Measurements from ENCODE around the gene PLIN4.

PLIN4 gene

GRCh38 chr19:4505570-4506448 is 12.5 kb downstream of the PLIN4 start:
- no peak for DNase-seq

- DNase-seq: no peak
These were observed 13.3 kb downstream of the PLIN4 start for GRCh38 chr19:4504891-4505569.

GRCh38 chr19:4504297-4504701 is 14.0 kb downstream of the PLIN4 start:
- DNase-seq: no peak

DNA sequence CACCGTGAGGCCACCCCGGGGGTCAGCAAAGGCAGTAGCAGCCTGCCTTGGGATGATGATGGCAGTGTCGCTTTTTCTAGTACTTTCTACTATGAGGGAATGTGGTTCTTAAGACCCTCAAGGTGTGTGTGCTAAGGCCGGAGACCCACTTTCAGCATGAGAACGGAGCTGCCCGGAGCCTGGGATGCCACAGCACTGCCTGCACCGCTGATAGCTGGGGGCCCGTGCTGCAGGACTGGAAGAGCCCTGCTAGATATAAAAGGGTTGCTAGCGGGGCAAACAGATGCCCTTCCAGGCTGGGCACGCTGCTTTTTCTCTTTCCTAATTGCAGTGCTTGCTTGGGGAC is 14.5 kb downstream of the PLIN4 start:
- DNase-seq: no peak

- DNase-seq: no peak
These were observed 15.0 kb downstream of the PLIN4 start for GRCh38 chr19:4503132-4503824.

DNA sequence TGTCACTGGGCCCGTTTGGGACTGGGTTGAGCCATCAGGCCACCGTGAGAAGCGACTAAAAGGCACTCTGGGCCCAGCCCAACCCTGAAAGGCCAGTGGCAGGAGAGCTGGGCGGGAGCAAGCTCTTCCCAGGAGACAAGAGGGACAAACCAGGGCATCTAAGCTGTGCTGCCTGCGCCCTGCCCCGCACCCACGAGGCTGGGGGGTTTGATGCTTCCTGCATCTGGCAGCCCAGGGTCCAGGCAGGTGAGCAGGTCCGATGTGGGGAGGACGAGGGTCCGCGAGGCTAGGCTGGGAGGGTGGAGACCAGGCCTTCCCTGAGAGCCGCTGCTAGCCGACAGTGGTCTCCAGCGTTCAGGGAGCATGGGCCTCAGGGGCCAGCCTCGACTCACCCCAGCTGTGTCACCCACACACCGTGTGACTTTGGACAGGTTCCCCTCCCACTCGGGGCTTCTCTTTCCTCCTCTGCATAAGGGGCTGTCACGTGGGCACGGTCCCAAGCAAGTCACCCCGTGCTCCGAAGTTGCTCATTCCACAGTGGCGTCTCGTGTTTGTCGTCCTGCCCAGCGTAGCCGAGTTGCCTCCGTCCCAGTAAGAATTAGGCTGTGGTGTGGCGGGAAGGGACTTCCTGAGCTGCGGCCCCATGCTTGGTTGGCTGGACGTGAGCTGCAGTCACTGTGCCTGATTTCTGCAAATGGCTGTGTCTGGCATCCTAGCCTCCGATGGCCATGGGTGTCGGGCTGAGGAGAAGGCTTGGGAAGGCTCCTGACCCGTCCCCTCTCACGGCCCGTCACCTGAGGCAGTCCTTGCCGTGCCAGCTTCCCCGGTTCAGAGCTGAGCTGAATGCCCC is 15.8 kb downstream of the PLIN4 start:
- DNase-seq: no peak

GRCh38 chr19:4501691-4502090 is 16.6 kb downstream of the PLIN4 start:
- DNase-seq: no peak

DNA sequence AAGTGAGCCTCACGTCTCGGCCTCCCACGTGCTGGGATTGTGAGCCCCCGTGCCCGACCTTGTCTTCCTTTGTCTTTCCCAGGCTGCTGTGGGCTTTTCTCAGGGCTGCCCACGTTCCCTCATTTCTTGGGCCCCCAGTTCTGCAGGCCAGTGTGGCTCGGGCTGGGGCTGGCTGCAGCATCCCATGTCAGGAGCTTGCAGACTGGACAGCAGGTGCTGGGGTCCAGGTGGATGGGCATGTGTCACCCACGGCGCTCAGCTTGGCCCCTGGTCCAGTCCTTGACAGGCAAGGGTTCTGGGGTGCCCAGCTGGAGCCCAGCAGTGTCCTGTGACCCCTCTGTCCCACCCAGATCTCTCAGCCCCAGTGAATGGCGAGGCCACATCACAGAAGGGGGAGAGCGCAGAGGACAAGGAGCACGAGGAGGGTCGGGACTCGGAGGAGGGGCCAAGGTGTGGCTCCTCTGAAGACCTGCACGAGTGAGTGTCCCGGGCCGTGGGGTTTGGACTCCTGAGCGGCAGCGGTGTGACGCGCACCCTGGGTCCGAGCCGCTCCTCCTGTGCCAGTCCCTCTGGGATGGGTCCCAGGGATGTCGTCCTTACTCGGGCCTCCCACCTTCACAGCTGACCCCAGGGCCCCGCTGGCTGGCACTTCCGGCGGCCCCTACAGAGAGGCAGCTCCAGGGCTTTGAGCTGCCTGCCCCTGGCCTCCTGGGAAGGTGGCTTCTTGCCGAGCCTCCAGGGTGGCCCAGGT is 17.3 kb downstream of the PLIN4 start:
- no peak for DNase-seq

DNA sequence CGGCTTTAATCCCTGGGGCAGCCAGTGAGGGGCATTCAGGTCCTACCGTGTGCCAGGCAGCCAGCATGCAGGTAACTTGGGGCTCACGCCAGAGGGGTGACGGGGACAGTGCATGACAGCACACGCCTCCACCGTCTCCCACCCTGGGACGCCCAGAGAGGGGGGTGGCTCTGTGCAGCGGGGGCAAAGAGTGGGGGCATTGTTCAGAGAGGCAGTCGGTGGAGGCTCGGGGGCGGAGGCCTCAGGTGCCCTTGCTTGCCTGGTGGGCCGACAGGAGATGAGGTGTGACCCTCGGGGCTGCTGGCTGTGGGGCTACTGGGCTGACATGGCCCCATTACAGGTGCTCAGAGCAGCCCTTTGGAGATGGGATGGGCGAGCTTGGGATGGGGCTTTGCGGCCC is 18.4 kb downstream of the PLIN4 start:
- no peak for DNase-seq

DNA sequence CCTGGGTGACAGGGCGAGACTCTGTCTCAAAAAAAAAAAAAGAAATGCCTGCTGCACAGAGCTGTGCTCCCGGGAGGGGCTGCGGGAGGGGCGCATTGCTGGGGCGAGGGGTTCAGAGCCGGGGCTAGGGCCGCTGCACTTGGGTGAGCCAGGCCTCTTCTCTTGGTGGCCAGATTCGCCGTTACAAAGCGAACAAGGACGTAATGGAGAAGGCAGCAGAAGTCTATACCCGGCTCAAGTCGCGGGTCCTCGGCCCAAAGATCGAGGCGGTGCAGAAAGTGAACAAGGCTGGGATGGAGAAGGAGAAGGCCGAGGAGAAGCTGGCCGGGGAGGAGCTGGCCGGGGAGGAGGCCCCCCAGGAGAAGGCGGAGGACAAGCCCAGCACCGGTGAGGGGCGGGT is 19.0 kb downstream of the PLIN4 start:
- DNase-seq: no peak

DNA sequence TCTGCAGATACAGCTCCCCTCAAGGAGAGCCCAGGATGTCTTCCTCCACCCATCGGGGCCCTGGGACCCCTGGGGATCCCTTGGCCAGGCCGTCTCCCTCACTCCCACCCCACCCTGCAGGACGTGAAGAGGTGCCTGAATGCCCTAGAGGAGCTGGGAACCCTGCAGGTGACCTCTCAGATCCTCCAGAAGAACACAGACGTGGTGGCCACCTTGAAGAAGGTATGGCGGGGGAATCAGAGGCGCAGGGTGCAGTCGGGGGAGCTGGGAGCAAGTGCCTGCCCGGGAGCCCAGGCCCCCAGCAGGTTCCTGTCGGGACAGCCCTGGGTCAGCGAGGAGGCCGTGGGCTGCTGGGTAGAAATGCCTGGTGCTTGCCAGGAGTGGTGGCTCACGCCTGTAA is 19.6 kb downstream of the PLIN4 start:
- no peak for DNase-seq

GRCh38 chr19:4497770-4498389 is 20.4 kb downstream of the PLIN4 start:
- DNase-seq: no peak

DNA sequence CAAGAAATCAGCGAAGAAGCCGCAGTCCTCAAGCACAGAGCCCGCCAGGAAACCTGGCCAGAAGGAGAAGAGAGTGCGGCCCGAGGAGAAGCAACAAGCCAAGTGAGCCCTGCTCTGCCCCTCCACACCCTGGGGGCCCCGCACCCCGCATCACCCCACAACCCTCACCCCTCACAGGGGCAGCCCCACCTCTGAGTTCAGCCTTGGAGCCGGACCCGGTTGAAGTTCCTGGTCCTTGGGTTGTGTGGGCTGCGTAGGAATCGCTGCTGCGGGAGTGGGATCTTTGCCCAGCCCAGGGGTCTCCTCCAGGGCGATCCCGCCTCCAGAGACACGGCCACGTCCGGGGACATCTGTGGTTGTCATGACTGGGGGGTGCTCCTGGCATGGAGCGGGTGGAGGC is 22.0 kb downstream of the PLIN4 start:
- DNase-seq: no peak

- no peak for DNase-seq
These were observed 22.8 kb downstream of the PLIN4 start for GRCh38 chr19:4495471-4495870.

- DNase-seq: no peak
These were observed 23.6 kb downstream of the PLIN4 start for GRCh38 chr19:4494691-4495064.

- DNase-seq: no peak
These were observed 24.2 kb downstream of the PLIN4 start for GRCh38 chr19:4493929-4494690.

DNA sequence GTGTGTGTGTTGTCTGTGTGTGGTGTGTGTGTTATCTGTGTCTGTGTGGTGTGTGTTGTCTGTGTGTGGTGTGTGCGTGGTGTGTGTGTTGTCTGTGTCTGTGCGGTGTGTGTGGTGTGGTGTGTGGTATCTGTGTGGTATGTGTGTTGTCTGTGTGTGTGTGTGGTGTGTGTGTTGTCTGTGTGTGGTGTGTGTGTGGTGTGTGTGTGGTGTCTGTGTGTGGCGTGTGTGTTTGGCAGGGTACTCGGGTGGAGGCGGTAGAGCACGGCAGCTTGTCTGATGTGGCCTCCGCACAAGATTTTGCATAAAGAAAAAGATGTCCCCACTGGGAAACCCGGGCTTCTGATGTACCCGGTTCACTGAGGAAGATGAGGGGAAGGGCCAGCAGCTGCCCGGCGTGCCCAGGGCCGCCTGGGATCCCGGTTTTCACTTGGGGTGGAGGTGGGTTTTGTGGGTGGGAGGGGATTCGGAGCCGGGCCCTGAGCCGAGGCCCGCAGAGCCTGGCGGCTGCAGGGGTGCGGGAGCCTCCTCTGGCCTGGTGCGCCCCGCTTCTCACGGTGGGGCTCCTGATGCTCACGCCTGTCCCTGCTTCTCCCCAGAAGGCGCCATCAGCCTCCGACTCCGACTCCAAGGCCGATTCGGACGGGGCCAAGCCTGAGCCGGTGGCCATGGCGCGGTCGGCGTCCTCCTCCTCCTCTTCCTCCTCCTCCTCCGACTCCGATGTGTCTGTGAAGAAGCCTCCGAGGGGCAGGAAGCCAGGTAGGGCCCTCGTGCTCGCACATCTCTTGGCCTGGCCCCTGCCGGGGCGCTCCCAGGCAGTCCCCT is 25.0 kb downstream of the PLIN4 start:
- DNase-seq: no peak

DNA sequence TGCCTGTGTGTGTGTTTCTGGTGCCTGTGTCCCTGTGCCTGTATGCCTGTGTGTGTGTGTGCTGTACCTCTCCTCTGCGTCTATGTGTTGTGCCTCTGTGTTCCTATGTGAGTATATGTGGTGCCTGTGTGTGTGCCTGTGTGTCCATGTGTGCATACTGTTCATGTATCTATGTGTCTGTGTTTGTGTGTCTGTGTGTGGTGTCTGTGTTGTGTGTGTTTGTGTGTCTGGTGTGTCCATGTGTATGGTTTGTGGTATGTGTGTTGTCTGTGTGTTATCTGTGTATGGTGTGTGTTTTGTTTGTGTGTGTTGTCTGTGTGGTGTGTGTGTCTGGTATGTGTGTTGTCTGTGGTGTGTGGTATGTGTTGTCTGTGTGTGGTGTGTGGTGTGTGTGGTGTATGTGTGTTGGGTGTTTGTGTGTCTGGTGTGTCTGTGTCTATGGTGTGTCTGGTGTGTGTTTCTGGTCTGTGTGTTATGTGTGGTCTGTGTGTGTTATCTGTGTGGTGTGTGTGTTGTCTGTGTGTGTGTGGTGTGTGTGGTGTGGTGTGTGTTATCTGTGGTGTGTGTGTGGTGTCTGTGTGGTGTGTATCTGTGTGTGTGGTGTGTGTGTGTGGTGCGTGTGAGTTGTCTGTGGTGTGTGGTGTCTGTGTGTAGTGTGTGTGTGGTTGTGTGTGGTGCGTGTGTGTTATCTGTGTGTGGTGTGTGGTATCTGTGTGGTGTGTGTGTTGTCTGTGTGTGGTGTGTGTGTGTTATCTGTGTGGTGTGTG is 25.8 kb downstream of the PLIN4 start:
- DNase-seq: no peak

DNA sequence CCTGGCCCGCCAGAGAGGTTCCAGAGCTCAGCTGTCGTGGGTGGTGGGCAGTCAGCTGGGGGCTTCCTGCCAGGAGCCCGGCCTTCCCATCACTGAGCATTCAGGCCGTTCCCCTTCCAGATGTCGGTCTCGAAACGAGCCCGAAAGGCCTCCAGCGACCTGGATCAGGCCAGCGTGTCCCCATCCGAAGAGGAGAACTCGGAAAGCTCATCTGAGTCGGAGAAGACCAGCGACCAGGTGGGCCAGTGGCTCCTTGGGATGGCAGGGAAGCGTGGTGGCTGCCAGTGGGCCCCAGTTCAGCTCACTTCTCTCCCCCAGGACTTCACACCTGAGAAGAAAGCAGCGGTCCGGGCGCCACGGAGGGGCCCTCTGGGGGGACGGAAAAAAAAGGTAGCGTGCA is 26.8 kb downstream of the PLIN4 start:
- DNase-seq: no peak

All from NCI-H1694 treated with DMSO at 0.1 percent for 48 hours (cell line).